Calu3 (cell line): Measurements from ENCODE around the gene CHD9. TPM values are rescaled to one million over a fixed set of nuclear protein-coding genes. Genes with fewer than 3 reads are reported as not detected.
"Not testable (repeated sequence)": the region's sequence is repeated elsewhere in the genome, so short reads cannot be mapped to it uniquely, and the experiment has no call there.

Source experiments
- BruUV-seq: library from RNA; stranded (reverse); fragments of 400-500 nt; replicated peaks from 2 replicates; lab custom pipeline; 2021; lab: Mats Ljungman, UMichigan
- CTCF ChIA-PET: fragments of 300-600 bp; sonication (Branson Sonifier 250); formaldehyde crosslinking; loops from one replicate; lab custom pipeline; 2022; ENCODE audit warnings: antibody characterized with exemption; lab: Charles Lee
- DNase-seq: peaks from one replicate; pipeline ENCODE4 v3.0.0; 2022
- H3K27ac Mint-ChIP-seq: one replicate; pipeline ENCODE4 v1.8.0; 2022; ENCODE audit warnings: mixed read lengths; ENCODE audit not compliant: unreplicated experiment
- H3K27me3 Mint-ChIP-seq: one replicate; pipeline ENCODE4 v1.8.0; 2022; ENCODE audit warnings: mixed read lengths; ENCODE audit not compliant: unreplicated experiment
- H3K36me3 Mint-ChIP-seq: one replicate; pipeline ENCODE4 v1.8.0; 2022; ENCODE audit warnings: mild to moderate bottlenecking, moderate library complexity, mixed read lengths; ENCODE audit not compliant: insufficient read depth, unreplicated experiment
- H3K4me1 Mint-ChIP-seq: one replicate; pipeline ENCODE4 v1.8.0; 2022; ENCODE audit warnings: mild to moderate bottlenecking, low read depth, mixed read lengths; ENCODE audit not compliant: unreplicated experiment
- H3K4me3 Mint-ChIP-seq: one replicate; pipeline ENCODE4 v1.8.0; 2022; ENCODE audit warnings: mild to moderate bottlenecking, low read depth, moderate library complexity, mixed read lengths; ENCODE audit not compliant: unreplicated experiment
- H3K9me3 Mint-ChIP-seq: one replicate; pipeline ENCODE4 v1.8.0; 2022; ENCODE audit warnings: low read depth, mixed read lengths; ENCODE audit not compliant: unreplicated experiment
- CTCF ChIP-seq: fragments of 200-600 bp; IDR thresholded peaks from one replicate; pipeline ENCODE4 v1.8.0; 2022; ENCODE audit warnings: antibody characterized with exemption; ENCODE audit not compliant: unreplicated experiment
- intact Hi-C: fragments of 100-400 bp; cut with micrococcal nuclease; formaldehyde crosslinking; loops from one replicate; pipeline ENCODE4 v1.10.0; 2022; ENCODE audit not compliant: unreplicated experiment
- total RNA-seq: library from RNA; stranded (reverse); gene quantifications from 2 replicates; pipeline ENCODE4 v1.2.3, GENCODE V29; 2022

CHD9 gene
- total RNA-seq, 1 experiment from 2014 or later, result 69.5 TPM

GRCh38 chr16:53176434-53176833 lies 121.6 kb downstream of the CHD9 start:
- BruUV-seq, result no TSS peak
- CTCF ChIA-PET, result no interaction called here
- no peak for TF ChIP-seq CTCF

DNA sequence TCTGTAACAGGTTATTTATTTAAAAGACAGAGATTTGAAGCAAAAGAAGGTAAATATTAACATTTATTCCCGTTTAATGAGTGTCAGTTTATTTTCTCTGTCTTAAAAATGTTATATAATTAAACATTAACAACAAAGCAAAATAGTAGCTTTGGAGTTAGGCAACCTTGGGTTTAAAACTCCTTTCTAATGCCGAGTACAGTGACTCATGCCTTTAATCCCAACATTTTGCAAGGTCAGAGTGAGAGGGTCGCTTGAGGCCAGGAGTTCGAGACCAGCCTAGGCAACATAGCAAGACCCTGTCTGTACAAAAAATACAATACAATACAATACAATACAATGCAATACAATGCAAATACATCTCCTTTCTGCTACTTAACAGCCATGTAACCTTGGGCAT lies 128.7 kb downstream of the CHD9 start:
- BruUV-seq, result no TSS peak
- no peaks in the 10 kb centered on the region for H3K4me1 Mint-ChIP-seq
- H3K27me3 Mint-ChIP-seq, result no peaks in the 10 kb centered on the region
- no peak for TF ChIP-seq CTCF
- CTCF ChIA-PET, result interaction anchor here (0.5 kb wide), 1 partner anchor 12 kb away, joined by 4 read pairs; no protein-coding TSS in a partner anchor
- intact Hi-C loops, result no loop called here
- H3K36me3 Mint-ChIP-seq, result peaks cover 7% of the 10 kb centered on the region
- no peak for DNase-seq
- H3K4me3 Mint-ChIP-seq, result no peak overlapping the region
- no peak overlapping the region for H3K27ac Mint-ChIP-seq
- peaks cover 11% of the 10 kb centered on the region for H3K9me3 Mint-ChIP-seq

More at GRCh38 chr16:53176434-53176833, 121.6 kb downstream of the CHD9 start:
- intact Hi-C loops, result no loop called here
- no peaks in the 10 kb centered on the region for H3K27me3 Mint-ChIP-seq
- H3K4me1 Mint-ChIP-seq, result no peaks in the 10 kb centered on the region
- H3K27ac Mint-ChIP-seq, result no peak overlapping the region
- H3K9me3 Mint-ChIP-seq, result no peaks in the 10 kb centered on the region
- H3K4me3 Mint-ChIP-seq, result no peak overlapping the region
- no peak for DNase-seq
- H3K36me3 Mint-ChIP-seq, result no peaks in the 10 kb centered on the region

GRCh38 chr16:53185741-53186140 lies 130.9 kb downstream of the CHD9 start:
- H3K27ac Mint-ChIP-seq, H3K4me1 Mint-ChIP-seq, CTCF ChIA-PET, intact Hi-C loops, H3K36me3 Mint-ChIP-seq, DNase-seq, BruUV-seq, H3K27me3 Mint-ChIP-seq, H3K4me3 Mint-ChIP-seq: not testable (repeated sequence)
- peaks cover 11% of the 10 kb centered on the region for H3K9me3 Mint-ChIP-seq

DNA sequence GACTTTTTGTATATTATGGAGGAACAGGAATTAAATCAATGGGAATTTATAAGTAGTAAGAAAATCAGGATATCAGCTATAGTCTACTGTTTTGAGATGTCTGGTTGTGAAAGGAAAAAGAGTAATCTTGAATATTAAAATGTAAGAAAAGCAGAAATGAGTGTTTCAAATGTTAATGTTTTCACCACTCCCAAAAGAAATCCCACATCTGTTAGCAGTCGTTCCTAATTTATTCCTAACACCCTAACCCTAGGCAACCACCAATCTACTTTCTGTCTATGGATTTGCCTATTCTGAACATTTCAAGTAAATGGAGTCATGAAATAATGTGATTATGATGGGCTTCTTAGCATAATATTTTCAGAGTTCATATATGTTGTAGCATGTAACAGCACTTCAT lies 133.0 kb downstream of the CHD9 start:
- no peak for DNase-seq
- BruUV-seq, result no TSS peak

More for the DNA sequence above, 133.0 kb downstream of the CHD9 start:
- no peaks in the 10 kb centered on the region for H3K4me1 Mint-ChIP-seq
- H3K9me3 Mint-ChIP-seq, result peaks cover 11% of the 10 kb centered on the region
- intact Hi-C loops, result no loop called here
- CTCF ChIA-PET, result no interaction called here
- no peak for TF ChIP-seq CTCF
- H3K36me3 Mint-ChIP-seq, result peaks cover 7% of the 10 kb centered on the region
- H3K4me3 Mint-ChIP-seq, result no peak overlapping the region
- no peak overlapping the region for H3K27ac Mint-ChIP-seq
- no peaks in the 10 kb centered on the region for H3K27me3 Mint-ChIP-seq
